HEK293 (cell line): ENCODE results near the gene LAMTOR3.

Experiments used
- CTCF ChIA-PET: fragments of 350-600 bp; formaldehyde crosslinking; extraction: SDS; loops from one replicate; lab custom pipeline; 2021; ENCODE audit warnings: antibody characterized with exemption; lab: Yijun Ruan, JAX
- POLR2A ChIA-PET: fragments of 300-600 bp; formaldehyde crosslinking; extraction: SDS; loops from one replicate; lab custom pipeline; 2020; ENCODE audit warnings: antibody characterized with exemption, inconsistent platforms; lab: Yijun Ruan, JAX
- H3K27ac ChIP-seq: fragments of 200-500 bp; sonication (Bioruptor generic); 2 replicates; pipeline ENCODE4 v1.5.1; 2014; ENCODE audit warnings: low read depth, low read length, control low read depth, inconsistent platforms; ENCODE audit errors: extremely low read depth
- H3K36me3 ChIP-seq, 2 experiments: fragments of 200-500 bp in 1 of 2; sonication (Bioruptor generic) in 1 of 2; 1 replicate in 1 of 2; 2 replicates in 1 of 2; pipeline ENCODE4 v1.5.1; 2014 to 2017; ENCODE audit warnings: inconsistent platforms in 2 of 2, low read length in 2 of 2; ENCODE audit not compliant: control insufficient read depth in 2 of 2, insufficient read depth in 1 of 2
- H3K4me1 ChIP-seq: fragments of 200-500 bp; sonication (Bioruptor generic); 2 replicates; pipeline ENCODE4 v1.5.1; 2014; ENCODE audit warnings: mild to moderate bottlenecking, low read length, inconsistent platforms; ENCODE audit not compliant: control insufficient read depth, insufficient read depth
- H3K4me3 ChIP-seq: 2 replicates; pipeline ENCODE4 v1.5.1; 2011; ENCODE audit warnings: low read depth, mild to moderate bottlenecking, control low read depth, low read length, moderate library complexity
- H3K9me3 ChIP-seq: fragments of 200-500 bp; sonication (Bioruptor generic); 2 replicates; pipeline ENCODE4 v1.5.1; 2014; ENCODE audit warnings: low read depth, low read length, inconsistent platforms; ENCODE audit not compliant: control insufficient read depth, insufficient read depth
- REST ChIP-seq: fragments of 450-650 bp; formaldehyde crosslinking; IDR thresholded peaks from 2 replicates; pipeline ENCODE4 v1.5.1; 2016; ENCODE audit warnings: missing biosample characterization, missing genetic modification characterization
- SETDB1 ChIP-seq: IDR thresholded peaks from one replicate; pipeline ENCODE4 v1.6.1; 2017; ENCODE audit warnings: mild to moderate bottlenecking, low read length, moderate library complexity, mixed read lengths; ENCODE audit not compliant: insufficient read length
- ZBTB20 ChIP-seq: fragments of 450-650 bp; formaldehyde crosslinking; IDR thresholded peaks from 2 replicates; pipeline ENCODE4 v1.5.1; 2016; ENCODE audit warnings: missing biosample characterization, missing genetic modification characterization
- ZNF133 ChIP-seq: fragments of 450-650 bp; formaldehyde crosslinking; IDR thresholded peaks from 2 replicates; pipeline ENCODE4 v1.5.1; 2016; ENCODE audit warnings: missing biosample characterization, missing genetic modification characterization
- ZNF223 ChIP-seq: fragments of 450-650 bp; formaldehyde crosslinking; IDR thresholded peaks from 2 replicates; pipeline ENCODE4 v1.5.1; 2016; ENCODE audit warnings: missing biosample characterization, missing genetic modification characterization
- ZNF311 ChIP-seq: fragments of 450-650 bp; formaldehyde crosslinking; IDR thresholded peaks from 2 replicates; pipeline ENCODE4 v1.5.1; 2017; ENCODE audit warnings: missing biosample characterization, missing genetic modification characterization, borderline replicate concordance
- ZNF350 ChIP-seq: fragments of 450-650 bp; formaldehyde crosslinking; IDR thresholded peaks from 2 replicates; pipeline ENCODE4 v1.5.0; 2017; ENCODE audit warnings: missing biosample characterization, mild to moderate bottlenecking, missing genetic modification characterization
- ZNF354C ChIP-seq: fragments of 450-650 bp; formaldehyde crosslinking; IDR thresholded peaks from 2 replicates; pipeline ENCODE4 v1.5.1; 2016; ENCODE audit warnings: missing biosample characterization, missing genetic modification characterization, low read depth, borderline replicate concordance
- ZNF404 ChIP-seq: fragments of 450-650 bp; formaldehyde crosslinking; IDR thresholded peaks from 2 replicates; pipeline ENCODE4 v1.5.1; 2017; ENCODE audit warnings: missing biosample characterization, missing genetic modification characterization
- ZNF473 ChIP-seq: fragments of 450-650 bp; formaldehyde crosslinking; IDR thresholded peaks from 2 replicates; pipeline ENCODE4 v1.5.1; 2017; ENCODE audit warnings: missing biosample characterization, missing genetic modification characterization
- ZNF518A ChIP-seq: fragments of 450-650 bp; formaldehyde crosslinking; conservative IDR thresholded peaks from 2 replicates; pipeline ENCODE4 v1.5.1; 2016; ENCODE audit warnings: low read depth, missing biosample characterization, missing genetic modification characterization
- ZNF580 ChIP-seq: fragments of 450-650 bp; formaldehyde crosslinking; IDR thresholded peaks from 2 replicates; pipeline ENCODE4 v1.5.1; 2016; ENCODE audit warnings: missing biosample characterization, missing genetic modification characterization
- ZNF629 ChIP-seq: fragments of 450-650 bp; formaldehyde crosslinking; IDR thresholded peaks from 2 replicates; pipeline ENCODE4 v1.5.1; 2017; ENCODE audit warnings: missing biosample characterization, missing genetic modification characterization
- ZNF645 ChIP-seq: fragments of 450-650 bp; formaldehyde crosslinking; IDR thresholded peaks from 2 replicates; pipeline ENCODE4; 2016; ENCODE audit warnings: missing biosample characterization, missing genetic modification characterization
- ZNF830 ChIP-seq: fragments of 450-650 bp; IDR thresholded peaks from 2 replicates; pipeline ENCODE4 v1.5.0; 2018; ENCODE audit warnings: missing biosample characterization, missing genetic modification characterization, low read depth, mild to moderate bottlenecking, moderate library complexity
- ZSCAN30 ChIP-seq: fragments of 450-650 bp; IDR thresholded peaks from 2 replicates; pipeline ENCODE4 v1.5.1; 2018; ENCODE audit warnings: missing biosample characterization, mild to moderate bottlenecking, missing genetic modification characterization, moderate library complexity
- ZSCAN4 ChIP-seq: fragments of 450-650 bp; formaldehyde crosslinking; IDR thresholded peaks from 2 replicates; pipeline ENCODE4 v1.5.1; 2017; ENCODE audit warnings: missing biosample characterization, missing genetic modification characterization

Gene LAMTOR3

GRCh38 chr4:99891351-99891750 is 2.9 kb downstream of the LAMTOR3 start:
- CTCF ChIA-PET = no interaction called here
- H3K9me3 ChIP-seq = no peaks in the 10 kb centered on the region
- no peak overlapping the region for H3K4me3 ChIP-seq
- H3K36me3 ChIP-seq = peaks cover 0 to 26% of the 10 kb centered on the region in 2 experiments; a peak in 1 of 3 replicates
- no peaks in the 10 kb centered on the region for H3K4me1 ChIP-seq
- TF ChIP-seq ZNF473 (tag by site-specific recombination) (no peak), ZNF645 (tag by site-specific recombination) (no peak), ZNF580 (tag by site-specific recombination) (no peak), ZSCAN30 (tag by site-specific recombination) (no peak), ZNF350 (no peak), ZNF133 (tag by site-specific recombination) (no peak), REST (tag by site-specific recombination) (no peak), ZNF311 (tag by site-specific recombination) (no peak), ZBTB20 (tag by site-specific recombination) (no peak), ZNF354C (tag by site-specific recombination) (no peak), ZNF629 (tag by site-specific recombination) (no peak), ZNF518A (no peak), ZNF830 (tag by site-specific recombination) (no peak), SETDB1 (no peak)
- POLR2A ChIA-PET = no interaction called here
- H3K27ac ChIP-seq = no peak overlapping the region

GRCh38 chr4:99887837-99888236 is 6.4 kb downstream of the LAMTOR3 start:
- H3K9me3 ChIP-seq = no peaks in the 10 kb centered on the region
- no peak for TF ChIP-seq ZSCAN4 (tag by site-specific recombination)
- TF ChIP-seq ZNF404 = no peak
- TF ChIP-seq ZNF223 = no peak
- ChIA-PET CTCF (no interaction called here), POLR2A (no interaction called here)
- no peaks in the 10 kb centered on the region for H3K4me1 ChIP-seq
- H3K4me3 ChIP-seq = no peak overlapping the region
- H3K27ac ChIP-seq = no peak overlapping the region
- H3K36me3 ChIP-seq = peaks cover 0 to 50% of the 10 kb centered on the region in 2 experiments; a peak in 2 of 3 replicates
